Measurements from ENCODE around the gene BCR.

Gene BCR

GRCh38 chr22:23232094-23232905 is 52.0 kb downstream of the BCR start:
- no peak for TF ChIP-seq CTCF (IDR thresholded peaks at IDR 0.05; ENCODE audit: extremely low read depth, insufficient read depth, missing control alignments)
- DNase-seq (ENCODE audit: low spot score): no peak
- in situ Hi-C loops (cut with MboI; ENCODE audit: low pct_unique_long_range_greater_than_20kb, low sequenced_read_pairs, unreplicated experiment): no loop called here

GRCh38 chr22:23233084-23233531 is 52.8 kb downstream of the BCR start:
- no peak for TF ChIP-seq CTCF (IDR thresholded peaks at IDR 0.05; ENCODE audit: extremely low read depth, insufficient read depth, missing control alignments)
- no peak for DNase-seq (ENCODE audit: low spot score)
- in situ Hi-C loops (cut with MboI; ENCODE audit: low pct_unique_long_range_greater_than_20kb, low sequenced_read_pairs, unreplicated experiment): no loop called here

GRCh38 chr22:23233752-23234408 is 53.6 kb downstream of the BCR start:
- DNase-seq (ENCODE audit: low spot score): no peak
- TF ChIP-seq CTCF (IDR thresholded peaks at IDR 0.05; ENCODE audit: extremely low read depth, insufficient read depth, missing control alignments): no peak
- in situ Hi-C loops (cut with MboI; ENCODE audit: low pct_unique_long_range_greater_than_20kb, low sequenced_read_pairs, unreplicated experiment): no loop called here

- DNase-seq (ENCODE audit: low spot score): no peak
- no peak for TF ChIP-seq CTCF (IDR thresholded peaks at IDR 0.05; ENCODE audit: extremely low read depth, insufficient read depth, missing control alignments)
- in situ Hi-C loops (cut with MboI; ENCODE audit: low pct_unique_long_range_greater_than_20kb, low sequenced_read_pairs, unreplicated experiment): no loop called here
These were observed 54.3 kb downstream of the BCR start for GRCh38 chr22:23234409-23235161.

- no peak for DNase-seq (ENCODE audit: low spot score)
- no peak for TF ChIP-seq CTCF (IDR thresholded peaks at IDR 0.05; ENCODE audit: extremely low read depth, insufficient read depth, missing control alignments)
- in situ Hi-C loops (cut with MboI; ENCODE audit: low pct_unique_long_range_greater_than_20kb, low sequenced_read_pairs, unreplicated experiment): no loop called here
These were observed 55.1 kb downstream of the BCR start for GRCh38 chr22:23235425-23235824.

- in situ Hi-C loops (cut with MboI; ENCODE audit: low pct_unique_long_range_greater_than_20kb, low sequenced_read_pairs, unreplicated experiment): no loop called here
- no peak for DNase-seq (ENCODE audit: low spot score)
- no peak for TF ChIP-seq CTCF (IDR thresholded peaks at IDR 0.05; ENCODE audit: extremely low read depth, insufficient read depth, missing control alignments)
These were observed 55.7 kb downstream of the BCR start for GRCh38 chr22:23236026-23236425.

Measured in GM13977 (cell line).